ENCODE data around the gene KLF9.
"Not testable (repeated sequence)": the region's sequence is repeated elsewhere in the genome, so short reads cannot be mapped to it uniquely, and the experiment has no call there.

Gene KLF9

GRCh38 chr9:70403166-70403565 is 11.3 kb downstream of the KLF9 start:
- peak; percentile 23 for DNase-seq

DNA sequence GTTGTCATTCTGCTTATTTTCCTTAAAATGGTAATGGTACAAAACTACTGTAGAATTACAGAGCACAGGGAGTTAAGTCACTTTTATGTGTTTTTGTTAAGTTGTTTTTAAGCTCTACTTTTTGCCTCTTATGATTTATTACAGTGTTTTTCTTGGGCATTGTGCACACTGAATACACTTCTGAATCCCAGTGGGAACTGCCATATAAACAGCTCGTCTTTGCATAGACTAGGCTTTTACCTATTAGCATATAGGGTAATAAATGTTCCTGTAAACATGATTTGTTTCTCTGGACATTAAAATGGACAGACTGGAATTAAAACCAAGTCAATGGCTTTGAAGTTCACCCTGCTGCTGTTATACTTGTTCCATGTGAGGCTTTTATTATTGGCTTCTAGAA is 12.2 kb downstream of the KLF9 start:
- DNase-seq, result no peak

DNA sequence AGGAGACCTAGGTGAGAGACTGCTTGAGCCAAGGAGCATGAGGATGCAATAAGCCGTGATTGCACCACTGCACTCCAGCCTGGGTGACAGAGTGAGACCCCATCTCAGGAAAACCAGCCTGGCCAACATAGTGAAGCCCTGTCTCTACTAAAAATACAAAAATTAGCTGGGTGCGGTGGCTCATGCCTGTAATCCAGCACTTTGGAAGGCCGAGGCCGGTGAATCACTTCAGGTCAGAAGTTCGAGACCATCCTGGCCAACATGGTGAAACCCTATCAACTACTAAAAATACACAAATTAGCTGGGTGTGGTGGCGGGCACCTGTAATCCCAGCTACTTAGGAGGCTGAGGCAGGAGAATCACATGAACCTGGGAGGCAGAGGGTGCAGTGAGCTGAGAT is 13.2 kb downstream of the KLF9 start:
- DNase-seq, result not testable (repeated sequence)

DNA sequence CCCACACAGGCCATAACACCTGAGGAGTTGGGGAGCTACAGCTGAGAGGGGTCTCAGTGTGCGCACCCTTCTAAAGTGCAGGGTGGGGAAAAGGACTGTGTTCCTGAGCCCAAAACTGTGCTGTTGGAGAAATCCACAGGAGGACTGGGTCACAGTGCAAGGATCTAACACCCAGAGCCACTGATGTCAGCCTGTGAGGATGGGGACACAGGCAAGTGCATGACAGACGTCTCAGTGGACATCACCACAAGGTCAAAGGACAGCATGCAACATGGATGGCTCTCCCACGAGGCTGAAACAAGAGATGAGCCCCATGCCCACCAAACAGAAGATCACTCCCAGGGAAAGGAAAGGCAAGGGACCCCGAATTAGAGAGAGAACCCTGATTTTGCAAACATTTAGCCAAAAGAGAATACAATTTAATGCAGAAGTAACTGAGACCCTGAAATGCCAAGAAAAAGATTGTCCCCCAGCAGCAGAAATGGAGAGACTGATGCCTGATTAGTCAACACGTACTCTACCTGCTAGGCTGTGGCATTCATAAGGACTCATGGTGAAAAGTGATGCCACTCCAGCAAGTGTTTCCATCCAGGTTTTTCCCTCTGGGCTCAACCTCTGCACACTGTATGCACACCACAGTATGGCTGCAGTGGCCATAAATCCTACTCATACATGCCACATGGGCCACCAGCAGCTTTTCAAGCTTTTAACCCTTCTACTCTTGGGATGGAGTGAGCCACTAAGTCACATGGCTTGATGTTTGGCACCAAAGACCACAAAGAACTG is 14.2 kb downstream of the KLF9 start:
- peak; percentile 46 for DNase-seq

GRCh38 chr9:70399141-70399540 is 15.3 kb downstream of the KLF9 start:
- DNase-seq, result no peak

DNA sequence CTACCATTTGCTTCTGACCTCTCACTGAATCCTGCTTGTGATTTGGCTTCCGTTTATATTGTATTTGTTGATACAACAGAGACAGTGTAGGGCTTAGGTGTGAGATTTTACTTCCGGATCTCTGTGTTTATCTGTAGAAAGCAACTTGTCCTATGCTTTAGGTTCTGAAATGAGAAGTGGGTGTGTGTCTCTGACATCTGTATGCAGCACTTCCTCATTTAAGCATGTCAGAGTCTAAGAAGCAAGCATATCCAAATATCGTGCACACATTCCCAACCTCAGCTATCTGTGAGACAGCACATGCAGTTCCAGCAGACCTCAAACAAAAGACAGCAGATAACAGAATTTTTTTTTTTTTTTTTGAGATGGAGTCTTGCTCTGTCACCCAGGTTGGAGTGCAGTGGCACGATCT is 16.3 kb downstream of the KLF9 start:
- DNase-seq, result no peak

- DNase-seq, result no peak
Observed at GRCh38 chr9:70395652-70396051, 18.8 kb downstream of the KLF9 start.

DNA sequence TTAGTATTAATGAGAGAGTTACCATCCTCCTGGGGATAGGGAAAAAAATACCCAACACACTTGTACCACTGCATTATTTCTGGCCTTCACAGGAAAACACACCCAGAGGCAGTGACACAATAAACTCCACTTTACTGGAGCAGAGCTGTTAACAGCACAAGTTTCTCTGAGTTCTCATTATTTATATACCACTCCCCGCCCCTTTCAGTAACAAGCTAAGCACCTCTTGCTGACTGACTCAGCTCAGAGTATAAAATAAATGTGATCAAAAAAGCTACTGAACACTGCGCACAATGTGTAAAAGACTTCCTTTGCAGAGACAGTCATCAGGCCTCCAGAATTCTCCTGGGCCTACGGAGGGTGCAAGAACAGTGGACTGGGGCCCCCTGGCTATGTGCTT is 21.6 kb downstream of the KLF9 start:
- no peak for DNase-seq

GRCh38 chr9:70392189-70392588 is 22.3 kb downstream of the KLF9 start:
- DNase-seq, result no peak

- DNase-seq, result no peak
Observed at GRCh38 chr9:70390933-70391341, 23.5 kb downstream of the KLF9 start.

DNA sequence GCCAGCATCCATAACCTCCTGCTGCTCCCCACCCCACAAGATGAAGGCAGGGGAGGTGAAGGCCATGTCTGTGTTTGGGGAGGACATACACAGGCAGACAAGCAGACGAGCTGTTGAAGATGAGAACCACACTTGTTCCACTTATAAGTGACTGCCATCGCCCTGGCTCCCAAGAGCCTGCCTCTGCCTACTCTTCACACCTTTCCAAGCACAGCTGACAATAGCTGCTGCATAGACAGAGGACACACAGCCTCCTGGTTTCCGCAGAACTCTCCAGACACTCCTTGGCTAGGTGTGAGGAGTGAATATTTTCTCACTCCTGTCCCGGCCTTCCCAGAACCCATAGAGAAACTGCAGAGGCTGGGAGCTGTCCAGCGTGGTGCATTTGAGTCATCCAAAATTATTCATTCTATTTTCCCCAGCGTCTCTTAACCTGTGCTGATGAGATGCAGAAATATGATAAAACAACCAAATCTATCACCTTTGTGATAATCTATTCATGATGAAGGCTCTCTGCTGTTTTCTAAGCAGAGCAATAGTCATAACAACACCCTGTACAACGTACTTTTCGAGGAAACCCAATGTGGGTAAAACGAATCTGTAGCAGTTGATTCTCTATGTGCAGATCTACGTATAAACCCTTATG is 24.7 kb downstream of the KLF9 start:
- peak; percentile 69 for DNase-seq

DNA sequence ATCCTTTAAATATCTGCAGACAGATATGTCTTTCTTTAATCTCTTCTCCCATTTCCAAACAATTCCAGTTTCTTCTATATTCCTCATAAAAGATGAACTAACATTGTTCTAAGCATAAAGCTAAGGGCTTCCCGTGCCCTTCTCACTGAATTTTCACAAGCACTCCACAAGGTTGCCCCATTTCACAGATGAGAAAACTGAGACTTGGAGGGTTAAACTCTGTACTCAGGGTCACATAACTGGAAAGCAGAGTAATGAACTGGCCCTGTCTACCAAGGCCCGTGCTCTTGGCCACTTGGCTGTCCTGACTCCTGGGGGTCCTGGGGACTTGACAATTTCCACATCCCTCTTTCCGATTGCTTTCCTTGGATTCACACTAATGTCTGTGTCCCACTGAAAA is 25.3 kb downstream of the KLF9 start:
- DNase-seq, result no peak

DNA sequence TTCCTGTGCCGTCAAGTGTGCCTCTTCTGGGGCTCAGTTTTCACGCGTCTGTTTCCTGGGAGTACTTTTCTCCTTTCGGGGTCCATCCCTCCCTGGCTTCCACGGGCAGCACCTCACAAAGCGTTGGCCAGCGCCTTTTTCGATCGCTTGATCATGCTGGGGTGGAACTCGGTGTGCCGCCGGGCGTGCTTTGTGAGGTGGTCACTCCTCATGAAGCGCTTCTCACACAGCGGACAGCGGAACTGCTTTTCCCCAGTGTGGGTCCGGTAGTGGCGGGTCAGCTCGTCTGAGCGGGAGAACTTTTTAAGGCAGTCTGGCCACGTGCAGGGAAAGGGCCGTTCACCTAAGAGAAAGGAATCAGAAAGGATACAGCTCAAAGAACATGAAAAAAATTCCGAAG is 26.8 kb downstream of the KLF9 start:
- DNase-seq, result no peak

- DNase-seq, result no peak
Observed at GRCh38 chr9:70385426-70385825, 29.0 kb downstream of the KLF9 start.

DNA sequence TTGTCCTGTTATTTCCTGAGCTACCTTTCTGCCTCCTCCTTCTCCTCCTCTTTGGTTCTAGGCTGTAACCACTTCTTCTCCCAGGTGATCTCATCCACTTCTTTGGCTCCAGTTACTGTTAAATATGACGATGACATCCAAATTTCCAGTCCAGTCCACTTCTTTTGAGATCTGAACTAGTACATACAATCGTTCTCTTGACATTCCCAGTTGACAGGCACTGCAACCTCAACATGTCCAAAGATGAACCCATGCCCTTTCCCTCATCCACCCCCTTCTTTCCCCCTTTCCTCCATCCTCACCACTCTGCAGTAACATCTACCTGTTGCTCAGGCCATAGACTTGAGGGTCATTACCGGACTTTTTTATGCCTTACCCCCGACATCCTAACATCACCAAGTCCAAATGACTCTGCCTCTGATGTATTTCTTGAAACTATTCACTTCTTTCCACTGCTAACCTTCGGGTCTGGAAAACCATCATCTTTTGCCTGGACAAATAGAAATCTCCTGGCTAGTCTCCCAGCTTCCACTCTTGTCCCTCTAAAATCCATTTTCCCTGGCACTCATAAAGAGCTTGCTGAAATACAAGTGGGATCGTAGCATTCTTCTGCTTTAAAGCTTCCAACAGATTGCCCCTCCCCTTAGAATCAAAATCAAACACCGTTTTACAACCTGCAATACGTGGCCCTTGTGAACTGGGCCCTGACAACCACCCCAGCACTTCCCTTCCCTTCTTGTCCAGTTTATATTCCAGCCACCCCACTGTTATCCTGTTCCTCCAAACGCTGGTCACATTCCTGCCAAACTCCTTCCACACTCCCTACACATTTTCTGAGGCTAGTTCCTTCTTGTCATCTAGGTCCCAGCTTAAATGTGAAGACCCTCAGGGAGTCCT is 31.5 kb downstream of the KLF9 start:
- DNase-seq, result no peak

DNA sequence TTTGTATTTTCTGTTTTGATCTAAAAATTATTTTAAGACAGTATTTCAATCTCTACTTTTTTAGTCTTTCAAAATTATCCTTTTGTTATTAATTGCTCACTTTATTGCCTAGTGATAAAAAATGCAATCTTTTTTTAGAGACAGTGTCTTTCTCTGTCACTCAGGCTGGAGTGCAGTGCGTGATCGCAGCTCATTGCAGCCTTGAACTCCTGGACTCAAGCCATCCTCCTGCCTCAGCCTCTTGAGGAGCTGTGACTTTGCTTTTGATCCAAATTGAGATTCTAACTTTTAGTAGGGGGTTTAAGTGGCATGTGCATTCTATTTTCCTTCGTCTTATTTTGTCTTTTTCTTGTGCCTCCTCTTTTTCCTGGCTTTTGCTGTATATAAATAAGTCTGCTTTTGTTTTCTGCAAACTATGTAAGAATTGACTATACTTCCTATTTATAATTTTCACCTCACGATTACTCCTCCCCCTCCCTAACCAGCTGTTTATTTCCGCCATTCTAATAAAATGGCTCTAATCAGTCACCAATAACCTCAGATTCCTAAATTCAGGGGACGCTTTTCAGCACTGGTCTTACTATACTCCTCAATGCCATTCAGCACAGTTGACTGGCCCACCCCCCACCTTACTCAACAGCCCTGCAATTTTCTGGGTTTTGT is 32.3 kb downstream of the KLF9 start:
- no peak for DNase-seq

- DNase-seq, result no peak
Observed at GRCh38 chr9:70374962-70375618, 39.4 kb downstream of the KLF9 start.

DNA sequence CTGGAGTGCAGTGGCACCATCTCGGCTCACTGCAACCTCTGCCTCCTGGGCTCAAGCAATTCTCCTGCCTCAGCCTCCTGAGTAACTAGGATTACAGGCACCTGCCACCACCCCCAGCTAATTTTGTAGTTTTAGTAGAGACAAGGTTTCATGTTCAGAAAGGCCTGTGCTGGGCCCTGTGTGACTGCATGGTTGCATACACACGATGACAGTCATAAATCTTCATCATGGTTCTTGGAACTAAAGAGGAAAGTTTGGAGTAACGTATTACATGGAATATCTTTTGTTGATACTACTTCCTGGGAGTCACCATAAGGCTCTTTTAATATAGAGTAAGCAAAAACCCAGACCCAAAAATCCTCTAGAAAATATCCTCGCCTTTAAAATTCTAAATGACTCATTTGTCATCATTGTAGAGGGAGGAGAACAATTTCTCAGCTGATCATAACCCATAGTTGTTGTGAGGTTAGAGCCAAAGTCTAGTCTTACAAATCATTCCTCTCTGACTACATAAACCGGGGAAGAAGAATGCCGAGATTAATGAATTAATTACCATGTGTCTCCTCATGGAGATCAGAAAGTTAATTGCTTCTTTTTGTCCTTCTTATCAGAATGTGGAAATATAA is 47.0 kb downstream of the KLF9 start:
- DNase-seq, result no peak

DNA sequence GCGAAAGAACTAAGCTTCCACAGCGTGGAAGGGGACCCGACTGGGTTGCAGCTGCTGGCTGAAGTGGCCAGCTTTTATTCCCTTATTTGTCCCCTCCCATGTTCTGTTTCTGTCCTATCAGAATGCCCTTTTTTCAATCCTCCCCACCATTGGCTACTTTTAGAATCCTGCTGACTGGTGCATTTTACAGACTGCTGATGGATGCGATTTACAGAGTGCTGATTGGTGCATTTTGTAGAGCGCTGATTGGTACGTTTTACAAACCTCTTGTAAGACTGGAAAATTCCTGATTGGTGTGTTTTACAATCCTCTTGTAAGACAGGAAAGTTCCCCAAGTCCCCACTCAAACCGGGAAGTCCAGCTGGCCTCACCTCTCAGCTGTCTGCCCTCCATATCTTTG is 50.7 kb downstream of the KLF9 start:
- no peak for DNase-seq

DNA sequence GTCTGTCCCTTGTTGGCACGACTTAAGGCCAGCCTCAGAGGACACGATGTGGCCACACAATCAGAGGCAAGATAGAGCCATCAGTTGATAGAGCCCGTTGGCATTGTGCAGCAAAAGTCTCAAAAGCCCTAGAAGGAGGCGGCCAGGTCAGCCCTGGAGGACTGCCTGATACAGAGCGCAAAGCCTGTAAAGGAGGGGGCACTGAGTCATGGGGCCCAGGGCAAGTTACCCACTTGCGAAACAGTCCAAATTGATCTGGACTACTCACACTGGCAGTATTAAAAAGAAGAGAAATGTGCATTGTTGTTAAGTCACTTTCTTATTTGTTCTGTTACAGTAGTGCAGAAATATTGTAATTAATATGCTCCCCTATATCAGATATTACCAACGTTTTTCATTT is 51.5 kb downstream of the KLF9 start:
- DNase-seq, result no peak

DNA sequence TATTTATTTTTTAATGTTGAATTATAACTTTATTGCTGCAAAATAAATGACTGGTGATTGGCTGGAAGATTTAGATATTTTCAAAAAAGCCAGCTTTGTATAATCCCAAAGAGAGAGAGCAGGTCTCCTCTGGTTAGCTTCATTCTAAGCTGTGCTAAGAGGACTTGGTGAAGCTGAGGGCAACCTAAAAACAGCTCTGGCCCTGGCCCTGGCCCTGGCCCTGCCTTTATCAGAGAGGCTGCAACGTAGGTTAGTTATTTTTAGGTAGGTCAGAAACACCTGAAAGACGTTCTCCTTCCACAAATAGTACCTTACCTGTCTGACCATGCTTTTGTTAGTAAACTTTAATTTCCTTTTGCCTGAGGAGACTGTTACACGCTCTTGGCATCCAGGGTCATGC is 58.7 kb downstream of the KLF9 start:
- DNase-seq, result no peak

GRCh38 chr9:70352802-70353201 is 61.7 kb downstream of the KLF9 start:
- no peak for DNase-seq

All from islet precursor cell (in vitro differentiated cells).